H9 (cell line): ENCODE measurements around the gene ZNF512B. TPM values are rescaled to one million over a fixed set of nuclear protein-coding genes. Genes with fewer than 3 reads are reported as not detected.

Source experiments
- DNase-seq: peaks from one replicate; pipeline ENCODE4 v3.0.0-alpha.2; 2017
- H2AFZ ChIP-seq: one replicate; pipeline ENCODE4 v1.6.1; 2013; ENCODE audit warnings: mild to moderate bottlenecking, low read length, control low read depth, moderate library complexity
- H2AK5ac ChIP-seq: 2 replicates; pipeline ENCODE4 v1.6.1; 2013; ENCODE audit warnings: low read length, control low read depth, mixed read lengths; ENCODE audit not compliant: insufficient read length
- H2BK120ac ChIP-seq: one replicate; pipeline ENCODE4 v1.6.1; 2013; ENCODE audit warnings: low read depth, mild to moderate bottlenecking, low read length, control low read depth, inconsistent platforms; ENCODE audit not compliant: poor library complexity, severe bottlenecking
- H2BK12ac ChIP-seq: 2 replicates; pipeline ENCODE4 v1.6.1; 2013; ENCODE audit warnings: low read length, control low read depth, mixed read lengths, low read depth; ENCODE audit not compliant: insufficient read length
- H2BK15ac ChIP-seq: 2 replicates; pipeline ENCODE4 v1.6.1; 2013; ENCODE audit warnings: low read depth, low read length, control low read depth
- H2BK20ac ChIP-seq: one replicate; pipeline ENCODE4 v1.6.1; 2013; ENCODE audit warnings: low read depth, mild to moderate bottlenecking, low read length, control low read depth, inconsistent platforms; ENCODE audit not compliant: poor library complexity, severe bottlenecking
- H2BK5ac ChIP-seq: 2 replicates; pipeline ENCODE4 v1.6.1; 2013; ENCODE audit warnings: low read length, control low read depth, mixed read lengths; ENCODE audit not compliant: insufficient read length
- H3K14ac ChIP-seq: 2 replicates; pipeline ENCODE4 v1.6.1; 2013; ENCODE audit warnings: low read length, control low read depth; ENCODE audit not compliant: insufficient read depth
- H3K18ac ChIP-seq: 2 replicates; pipeline ENCODE4 v1.6.1; 2013; ENCODE audit warnings: low read depth, mild to moderate bottlenecking, mixed read lengths, low read length, control low read depth; ENCODE audit not compliant: insufficient read length
- H3K23ac ChIP-seq: 2 replicates; pipeline ENCODE4 v1.6.1; 2013; ENCODE audit warnings: low read length, control low read depth, mixed read lengths, low read depth; ENCODE audit not compliant: insufficient read length
- H3K23me2 ChIP-seq: 2 replicates; pipeline ENCODE4 v1.6.1; 2013; ENCODE audit warnings: low read depth, mild to moderate bottlenecking, mixed read lengths, low read length, control low read depth; ENCODE audit not compliant: insufficient read length, poor library complexity, severe bottlenecking
- H3K27ac ChIP-seq: 2 replicates; pipeline ENCODE4 v1.5.1; 2013; ENCODE audit warnings: low read length, control low read depth, mixed read lengths, low read depth; ENCODE audit not compliant: insufficient read length
- H3K27me3 ChIP-seq: 2 replicates; pipeline ENCODE4 v1.6.1; 2013; ENCODE audit warnings: low read length, control low read depth, inconsistent platforms; ENCODE audit not compliant: insufficient read depth
- H3K4ac ChIP-seq: 2 replicates; pipeline ENCODE4 v1.6.1; 2013; ENCODE audit warnings: low read depth, mild to moderate bottlenecking, control low read depth, inconsistent platforms, low read length, moderate library complexity
- H3K4me1 ChIP-seq: 2 replicates; pipeline ENCODE4 v1.6.1; 2013; ENCODE audit warnings: low read length, control low read depth, inconsistent platforms; ENCODE audit not compliant: insufficient read depth
- H3K4me2 ChIP-seq: 2 replicates; pipeline ENCODE4 v1.6.1; 2013; ENCODE audit warnings: low read length, control low read depth, mixed read lengths; ENCODE audit not compliant: insufficient read length, insufficient read depth
- H3K56ac ChIP-seq: 2 replicates; pipeline ENCODE4 v1.6.1; 2013; ENCODE audit warnings: low read depth, mild to moderate bottlenecking, mixed read lengths, low read length, control low read depth; ENCODE audit not compliant: insufficient read length
- H3K79me1 ChIP-seq: 2 replicates; pipeline ENCODE4 v1.6.1; 2013; ENCODE audit warnings: low read depth, mild to moderate bottlenecking, moderate library complexity, low read length, control low read depth, inconsistent platforms; ENCODE audit not compliant: insufficient read depth, poor library complexity, severe bottlenecking
- H3K79me2 ChIP-seq: 2 replicates; pipeline ENCODE4 v1.6.1; 2013; ENCODE audit warnings: low read length, control low read depth, inconsistent platforms; ENCODE audit not compliant: insufficient read depth
- H3K9ac ChIP-seq: 2 replicates; pipeline ENCODE4 v1.6.1; 2013; ENCODE audit warnings: low read length, control low read depth, mixed read lengths; ENCODE audit not compliant: insufficient read length; ENCODE audit errors: extremely low read depth
- H3K9me3 ChIP-seq: one replicate; pipeline ENCODE4 v1.6.1; 2013; ENCODE audit warnings: low read depth, low read length, inconsistent platforms; ENCODE audit not compliant: control insufficient read depth
- H3T11ph ChIP-seq: one replicate; pipeline ENCODE4 v1.6.1; 2013; ENCODE audit warnings: mild to moderate bottlenecking, low read length, control low read depth, inconsistent platforms
- H4K20me1 ChIP-seq: one replicate; pipeline ENCODE4 v1.6.1; 2013; ENCODE audit not compliant: control insufficient read depth, insufficient read length, insufficient read depth
- H4K5ac ChIP-seq: 2 replicates; pipeline ENCODE4 v1.6.1; 2013; ENCODE audit warnings: low read depth, mild to moderate bottlenecking, mixed read lengths, low read length, control low read depth; ENCODE audit not compliant: insufficient read length
- H4K8ac ChIP-seq: replicated peaks from 2 replicates; pipeline ENCODE4 v1.6.1; 2013; ENCODE audit warnings: low read length, control low read depth, mixed read lengths, low read depth; ENCODE audit not compliant: insufficient read length
- H4K91ac ChIP-seq: 2 replicates; pipeline ENCODE4 v1.6.1; 2013; ENCODE audit warnings: low read depth, mild to moderate bottlenecking, moderate library complexity, mixed read lengths, low read length, control low read depth; ENCODE audit not compliant: insufficient read length
- H3K27ac Mint-ChIP-seq, 3 experiments: 2 replicates in 2 of 3; 3 replicates in 1 of 3; pipeline ENCODE4 v1.8.0; 2020 to 2021; ENCODE audit warnings: mixed read lengths in 3 of 3, mild to moderate bottlenecking in 1 of 3, moderate library complexity in 1 of 3
- H3K27me3 Mint-ChIP-seq: 2 replicates; pipeline ENCODE4 v1.8.0; 2021; ENCODE audit warnings: low read depth, mild to moderate bottlenecking, moderate library complexity, mixed read lengths
- H3K36me3 Mint-ChIP-seq, 3 experiments: 2 replicates in 2 of 3; 3 replicates in 1 of 3; pipeline ENCODE4 v1.8.0; 2020 to 2021; ENCODE audit warnings: low read depth in 3 of 3, mixed read lengths in 3 of 3; ENCODE audit not compliant: insufficient read depth in 1 of 3
- H3K4me1 Mint-ChIP-seq, 2 experiments: 2 replicates each; pipeline ENCODE4 v1.8.0; 2020; ENCODE audit warnings: mixed read lengths in 2 of 2
- H3K4me3 Mint-ChIP-seq, 2 experiments: 2 replicates in 1 of 2; 3 replicates in 1 of 2; pipeline ENCODE4 v1.8.0; 2020 to 2021; ENCODE audit warnings: mild to moderate bottlenecking in 2 of 2, mixed read lengths in 2 of 2, moderate library complexity in 1 of 2
- H3K9me3 Mint-ChIP-seq, 2 experiments: 2 replicates in 1 of 2; 3 replicates in 1 of 2; pipeline ENCODE4 v1.8.0; 2020; ENCODE audit warnings: mild to moderate bottlenecking in 2 of 2, mixed read lengths in 2 of 2, moderate library complexity in 1 of 2
- CTCF ChIP-seq: fragments of 200-600 bp; sonication (generic); conservative IDR thresholded peaks from 3 replicates; pipeline ENCODE4 v1.8.0; 2021; ENCODE audit warnings: antibody characterized with exemption, mild to moderate bottlenecking
- WGBS: extraction: QIAGEN DNeasy Blood & Tissue Kit; methylation state at CpG from one replicate; pipeline ENCODE4 v1.1.7; 2013; ENCODE audit warnings: missing lambda C conversion rate, low lambda C conversion rate, mixed read lengths; ENCODE audit not compliant: insufficient read length; ENCODE audit errors: extremely low coverage; 5-methylcytosine and 5-hydroxymethylcytosine counted together
- total RNA-seq: library from RNA; stranded (reverse); gene quantifications from 2 replicates; pipeline ENCODE4 v1.2.1, GENCODE V29; 2021

Gene ZNF512B
- total RNA-seq, 1 experiment from 2014 or later = 46.0 TPM

DNA sequence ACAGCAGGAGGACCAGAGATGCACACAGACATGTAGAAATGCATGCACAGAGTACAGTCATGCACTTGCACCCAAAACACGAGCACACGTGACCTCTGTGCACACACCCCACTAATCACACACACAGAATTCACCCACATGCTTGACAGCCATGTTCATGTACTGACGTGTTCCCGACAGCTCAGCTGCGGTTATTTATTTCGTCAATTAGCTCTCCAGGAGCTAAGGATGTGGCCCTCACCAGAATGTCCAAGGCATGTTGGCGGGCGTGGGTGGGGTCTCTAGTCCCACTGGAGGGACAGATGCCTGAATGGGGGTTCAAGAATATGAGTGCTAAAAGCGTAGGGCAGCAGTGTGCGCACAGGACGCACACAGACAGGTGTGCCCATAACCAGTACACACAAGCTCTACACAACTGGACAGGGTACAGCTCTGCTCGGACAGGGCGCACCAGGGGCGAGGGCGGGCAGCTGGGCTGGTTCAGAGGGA, 10.6 kb upstream of the ZNF512B start:
- H3K4me1 Mint-ChIP-seq = peaks cover 27% of the 10 kb centered on the region in 2 experiments
- peak overlapping the region in 1 of 3 experiments; percentile 7; a peak in 2 of 7 replicates for H3K27ac Mint-ChIP-seq
- Histone ChIP-seq H3K79me2 (peaks cover 4% of the 10 kb centered on the region; the same call in 1 of the 2 replicates), H2BK12ac (no peak overlapping the region), H3K4ac (no peak overlapping the region), H4K20me1 (no peaks in the 10 kb centered on the region), H3K4me2 (peak overlapping the region; percentile 67), H3K79me1 (peaks cover 6% of the 10 kb centered on the region), H3K56ac (no peak overlapping the region), H3K23ac (no peak overlapping the region), H3K14ac (no peak overlapping the region), H2AK5ac (no peak overlapping the region), H4K91ac (no peak overlapping the region), H2AFZ (no peak overlapping the region), H3K18ac (no peak overlapping the region), H3K9me3 (no peaks in the 10 kb centered on the region), H3K27ac (no peak overlapping the region), H3T11ph (no peak overlapping the region), H4K5ac (no peak overlapping the region), H2BK5ac (no peak overlapping the region), H3K23me2 (peaks cover 16% of the 10 kb centered on the region), H2BK120ac (no peak overlapping the region), H2BK15ac (no peak overlapping the region), H3K27me3 (no peaks in the 10 kb centered on the region), H3K9ac (no peak overlapping the region), H3K4me1 (peaks cover 3% of the 10 kb centered on the region; the same call in 1 of the 2 replicates), H4K8ac (no peak overlapping the region), H2BK20ac (no peak overlapping the region)
- peaks cover 1% of the 10 kb centered on the region; the same call in 1 of the 2 replicates for H3K27me3 Mint-ChIP-seq
- TF ChIP-seq CTCF = no peak
- WGBS = no CpG with 5 or more reads among the region's 15 CpGs
- H3K9me3 Mint-ChIP-seq = no peaks in the 10 kb centered on the region
- DNase-seq = no peak
- peak overlapping the region; percentile 93 to 95 for H3K4me3 Mint-ChIP-seq
- H3K36me3 Mint-ChIP-seq = peaks cover 17 to 31% (median 30%) of the 10 kb centered on the region in 3 experiments
